ENCODE measurements around the gene CCDC201. TPM values are rescaled to one million over a fixed set of nuclear protein-coding genes. Genes with fewer than 3 reads are reported as not detected.

The CCDC201 gene
- total RNA-seq, 1 donor from 2014 or later, result not detected

Other genes with a start within 250 kb of the CCDC201 start
- not detected for gene IGFBP1, start 15.4 kb upstream of the CCDC201 start, total RNA-seq
- 45.4 TPM for gene IGFBP3, start 48.2 kb upstream of the CCDC201 start, total RNA-seq